ENCODE measurements around the gene TIRAP. TPM values are rescaled to one million over a fixed set of nuclear protein-coding genes. Genes with fewer than 3 reads are reported as not detected.

Gene TIRAP
- total RNA-seq, 4 donors from 2014 or later: 9.2 to 13.1 (median 10.1) TPM

- Histone ChIP-seq H3K36me3 (peaks cover 0 to 9% of the 10 kb centered on the region in 2 donors), H3K27me3 (no peaks in the 10 kb centered on the region), H3K27ac (no peak overlapping the region), H3K4me1 (no peaks in the 10 kb centered on the region), H3K9me3 (no peaks in the 10 kb centered on the region), H3K4me3 (replicated peaks in 1 of 3) (no peak overlapping the region)
- DNase-seq: no peak
- no peak for TF ChIP-seq POLR2A (IDR thresholded peaks at IDR 0.05)
- TF ChIP-seq CTCF (IDR thresholded peaks at IDR 0.05): no peak
- 73 to 82% methylated on average over 4 of the region's 4 CpGs for WGBS, 2 donors
- intact Hi-C loops (cut with DNase I): no loop called here
Measured at GRCh38 chr11:126256216-126256615, 26.7 kb upstream of the TIRAP start.

- H3K4me1 ChIP-seq: no peaks in the 10 kb centered on the region
- TF ChIP-seq CTCF (IDR thresholded peaks at IDR 0.05): no peak
- TF ChIP-seq POLR2A (IDR thresholded peaks at IDR 0.05): no peak
- H3K4me3 ChIP-seq (replicated peaks in 1 of 3): no peak overlapping the region
- peaks cover 2 to 17% of the 10 kb centered on the region in 2 donors for H3K36me3 ChIP-seq
- DNase-seq: no peak
- WGBS, 2 donors: 91% methylated on average over 2 of the region's 2 CpGs
- H3K9me3 ChIP-seq: no peaks in the 10 kb centered on the region
- no peaks in the 10 kb centered on the region for H3K27me3 ChIP-seq
- H3K27ac ChIP-seq: no peak overlapping the region
- intact Hi-C loops (cut with DNase I): no loop called here
Measured at GRCh38 chr11:126257144-126257543, 25.7 kb upstream of the TIRAP start.

GRCh38 chr11:126257764-126258163 is 25.1 kb upstream of the TIRAP start:
- TF ChIP-seq POLR2A (IDR thresholded peaks at IDR 0.05) (no peak), CTCF (IDR thresholded peaks at IDR 0.05) (no peak)
- peaks cover 8 to 23% of the 10 kb centered on the region in 2 donors for H3K36me3 ChIP-seq

GRCh38 chr11:126262216-126262615 is 20.7 kb upstream of the TIRAP start:
- Histone ChIP-seq H3K9me3 (no peaks in the 10 kb centered on the region), H3K4me1 (peaks cover 0 to under 1% of the 10 kb centered on the region in 2 donors), H3K27ac (no peak overlapping the region), H3K4me3 (replicated peaks in 1 of 3) (no peak overlapping the region), H3K36me3 (peaks cover 52 to 61% of the 10 kb centered on the region in 2 donors), H3K27me3 (no peaks in the 10 kb centered on the region)
- WGBS, 2 donors: 95 to 98% methylated on average over 6 of the region's 6 CpGs
- TF ChIP-seq CTCF (IDR thresholded peaks at IDR 0.05) (no peak), POLR2A (IDR thresholded peaks at IDR 0.05) (no peak)
- intact Hi-C loops (cut with DNase I): no loop called here
- DNase-seq: no peak

More at GRCh38 chr11:126257764-126258163, 25.1 kb upstream of the TIRAP start:
- DNase-seq: no peak
- Histone ChIP-seq H3K27me3 (no peaks in the 10 kb centered on the region), H3K4me1 (no peaks in the 10 kb centered on the region), H3K9me3 (no peaks in the 10 kb centered on the region), H3K4me3 (replicated peaks in 1 of 3) (no peak overlapping the region), H3K27ac (no peak overlapping the region)
- 88 to 93% methylated on average over 2 of the region's 2 CpGs for WGBS, 2 donors
- intact Hi-C loops (cut with DNase I): no loop called here

GRCh38 chr11:126263489-126263888 is 19.4 kb upstream of the TIRAP start:
- Histone ChIP-seq H3K4me1 (peaks cover 0 to 6% of the 10 kb centered on the region in 2 donors), H3K9me3 (no peaks in the 10 kb centered on the region), H3K4me3 (replicated peaks in 1 of 3) (no peak overlapping the region), H3K27me3 (no peaks in the 10 kb centered on the region), H3K36me3 (peaks cover 53 to 55% of the 10 kb centered on the region in 2 donors), H3K27ac (no peak overlapping the region)
- 89 to 92% methylated on average over 6 of the region's 6 CpGs for WGBS, 2 donors
- TF ChIP-seq CTCF (IDR thresholded peaks at IDR 0.05) (no peak), POLR2A (IDR thresholded peaks at IDR 0.05) (no peak)
- intact Hi-C loops (cut with DNase I): no loop called here
- no peak for DNase-seq
